ENCODE results near the gene UNC5A.

The UNC5A gene

GRCh38 chr5:176880366-176881020 is 70.1 kb downstream of the UNC5A start:
- DNase-seq = no peak

GRCh38 chr5:176881021-176881749 is 70.8 kb downstream of the UNC5A start:
- no peak for DNase-seq

GRCh38 chr5:176881816-176882566 is 71.6 kb downstream of the UNC5A start:
- no peak for DNase-seq

GRCh38 chr5:176882567-176882903 is 72.2 kb downstream of the UNC5A start:
- no peak for DNase-seq

GRCh38 chr5:176883700-176884570 is 73.6 kb downstream of the UNC5A start:
- no peak for DNase-seq

- DNase-seq = no peak
Measured at GRCh38 chr5:176884571-176884890, 74.2 kb downstream of the UNC5A start.

- DNase-seq = no peak
Measured at GRCh38 chr5:176886336-176887251, 76.2 kb downstream of the UNC5A start.

GRCh38 chr5:176887252-176887849 is 77.0 kb downstream of the UNC5A start:
- DNase-seq = no peak

GRCh38 chr5:176888016-176888864 is 77.9 kb downstream of the UNC5A start:
- DNase-seq = no peak

GRCh38 chr5:176888865-176889165 is 78.5 kb downstream of the UNC5A start:
- DNase-seq = no peak

GRCh38 chr5:176889321-176890280 is 79.2 kb downstream of the UNC5A start:
- no peak for DNase-seq

GRCh38 chr5:176890455-176891330 is 80.3 kb downstream of the UNC5A start:
- no peak for DNase-seq

- no peak for DNase-seq
Measured at GRCh38 chr5:176891331-176891958, 81.1 kb downstream of the UNC5A start.

GRCh38 chr5:176892663-176893062 is 82.3 kb downstream of the UNC5A start:
- DNase-seq = no peak

- DNase-seq = no peak
Measured at GRCh38 chr5:176894298-176894697, 83.9 kb downstream of the UNC5A start.

GRCh38 chr5:176895831-176896230 is 85.5 kb downstream of the UNC5A start:
- DNase-seq = no peak

- DNase-seq = no peak
Measured at GRCh38 chr5:176897263-176897662, 86.9 kb downstream of the UNC5A start.

Measured in fibroblast of skin of back (primary cell).